ENCODE data around the gene PQBP1.

Gene PQBP1

GRCh38 chrX:48902135-48902534 is 4.4 kb downstream of the PQBP1 start:
- no peak for DNase-seq (ENCODE audit: low read depth)

DNA sequence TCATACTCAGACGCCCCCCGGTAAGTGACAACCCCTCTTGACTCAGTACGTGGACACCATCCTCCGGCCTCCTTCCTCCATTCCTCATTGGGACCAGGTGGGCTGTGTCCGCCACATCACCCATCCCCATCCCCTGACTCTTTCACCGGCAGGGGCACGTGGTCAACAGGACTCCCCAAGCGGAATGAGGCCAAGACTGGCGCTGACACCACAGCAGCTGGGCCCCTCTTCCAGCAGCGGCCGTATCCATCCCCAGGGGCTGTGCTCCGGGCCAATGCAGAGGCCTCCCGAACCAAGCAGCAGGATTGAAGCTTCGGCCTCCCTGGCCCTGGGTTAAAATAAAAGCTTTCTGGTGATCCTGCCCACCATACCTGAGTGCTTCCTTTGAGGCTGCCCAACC is 5.0 kb downstream of the PQBP1 start:
- no peak for DNase-seq (ENCODE audit: low read depth)

DNA sequence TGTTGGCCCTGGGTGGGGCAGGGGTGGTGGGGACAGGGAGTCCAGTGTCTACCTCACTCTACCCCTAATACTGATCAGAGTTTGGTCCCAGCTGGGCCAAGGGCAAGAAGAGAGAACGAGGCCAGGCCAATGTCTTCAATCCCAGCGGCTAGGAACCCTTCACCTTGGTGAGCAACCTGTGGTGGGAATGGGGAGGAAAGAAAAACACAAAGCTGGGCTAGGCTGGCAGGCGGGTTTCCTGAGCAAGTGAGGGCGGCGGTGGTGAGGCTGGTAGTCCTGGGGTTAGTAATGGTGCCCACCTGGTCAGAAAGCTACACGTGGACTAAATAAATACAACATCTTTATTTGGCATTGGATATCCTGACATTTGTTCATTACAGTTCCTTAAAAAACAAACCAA is 5.6 kb downstream of the PQBP1 start:
- no peak for DNase-seq (ENCODE audit: low read depth)

- DNase-seq (ENCODE audit: low read depth) = no peak
These were observed 6.5 kb downstream of the PQBP1 start for GRCh38 chrX:48904180-48904579.

- DNase-seq (ENCODE audit: low read depth) = no peak
These were observed 6.9 kb downstream of the PQBP1 start for GRCh38 chrX:48904626-48905025.

DNA sequence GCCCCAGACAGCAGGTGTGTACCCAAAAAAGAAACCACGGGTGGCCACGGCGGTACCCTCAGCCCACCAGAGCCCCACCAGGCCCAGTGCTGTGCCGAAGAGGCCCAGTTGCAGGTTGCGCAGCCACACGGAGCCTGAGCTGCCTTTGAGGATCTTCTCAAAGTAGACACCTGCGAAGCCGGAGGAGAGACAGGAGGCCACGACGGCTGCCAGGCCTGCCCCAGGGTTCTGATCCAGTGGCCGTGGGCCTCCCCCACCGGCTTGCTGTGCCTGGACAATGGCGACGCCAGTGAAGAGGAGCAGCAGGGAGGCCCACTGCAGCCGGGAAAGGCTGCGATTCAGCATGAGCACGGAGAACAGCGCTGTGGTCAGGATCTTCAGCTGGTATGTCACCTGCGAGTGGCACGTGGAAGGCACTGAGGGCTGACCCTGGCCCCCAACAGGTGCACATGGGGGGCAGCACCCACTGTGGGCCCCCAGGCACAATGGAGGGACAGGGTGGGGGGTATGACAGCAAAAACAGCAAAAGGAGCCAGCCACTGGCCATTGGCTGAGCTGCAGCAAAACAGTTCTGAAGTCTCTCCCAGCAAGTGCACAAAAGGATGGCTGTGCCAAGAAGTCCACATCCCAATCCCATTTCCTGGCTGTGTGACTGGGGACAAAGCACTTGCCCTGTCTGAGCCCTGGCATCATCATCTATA is 7.5 kb downstream of the PQBP1 start:
- no peak for DNase-seq (ENCODE audit: low read depth)

DNA sequence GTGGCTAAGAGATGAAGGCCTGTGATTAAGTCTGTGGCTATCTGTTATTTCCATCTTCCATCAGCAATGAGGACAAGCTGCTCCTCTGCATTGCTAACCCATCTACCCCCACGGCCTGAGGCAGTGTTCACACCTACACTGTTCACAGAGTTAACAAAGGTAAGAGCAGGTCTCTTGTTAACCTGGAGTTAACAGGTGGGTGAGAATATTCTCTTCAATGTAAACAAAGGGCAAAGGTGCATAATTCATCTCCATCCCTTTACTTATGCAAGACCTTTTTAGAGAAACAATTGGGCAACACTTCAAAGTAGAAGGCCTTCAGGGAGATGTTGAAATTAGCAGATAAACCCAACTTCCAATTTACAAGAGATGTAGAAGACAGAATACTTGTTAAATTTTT is 10.9 kb downstream of the PQBP1 start:
- no peak for DNase-seq (ENCODE audit: low read depth)

GRCh38 chrX:48909703-48910294 is 12.1 kb downstream of the PQBP1 start:
- no peak for DNase-seq (ENCODE audit: low read depth)

DNA sequence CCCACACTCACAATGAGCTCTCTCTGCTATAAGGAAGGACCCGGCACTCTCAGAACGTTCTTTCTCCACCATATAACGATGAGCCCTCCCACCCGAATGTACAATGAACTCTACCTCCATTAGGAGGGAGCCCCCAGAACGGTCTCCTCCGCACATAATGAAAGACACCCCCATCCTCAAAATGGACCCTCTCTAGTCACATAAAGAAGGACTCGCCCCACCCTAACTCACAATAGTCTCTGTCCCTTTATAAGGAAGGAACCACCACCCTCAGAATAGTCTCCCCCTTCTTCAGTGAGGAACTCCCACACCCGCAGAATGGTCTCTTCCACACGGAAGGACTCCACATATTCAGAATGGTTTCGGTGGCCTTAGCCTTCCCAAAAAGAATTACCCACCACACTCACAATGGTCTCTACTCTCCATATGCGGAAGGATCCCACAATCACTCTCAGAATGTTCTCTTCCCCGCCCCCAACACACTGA is 13.2 kb downstream of the PQBP1 start:
- DNase-seq (ENCODE audit: low read depth) = no peak

DNA sequence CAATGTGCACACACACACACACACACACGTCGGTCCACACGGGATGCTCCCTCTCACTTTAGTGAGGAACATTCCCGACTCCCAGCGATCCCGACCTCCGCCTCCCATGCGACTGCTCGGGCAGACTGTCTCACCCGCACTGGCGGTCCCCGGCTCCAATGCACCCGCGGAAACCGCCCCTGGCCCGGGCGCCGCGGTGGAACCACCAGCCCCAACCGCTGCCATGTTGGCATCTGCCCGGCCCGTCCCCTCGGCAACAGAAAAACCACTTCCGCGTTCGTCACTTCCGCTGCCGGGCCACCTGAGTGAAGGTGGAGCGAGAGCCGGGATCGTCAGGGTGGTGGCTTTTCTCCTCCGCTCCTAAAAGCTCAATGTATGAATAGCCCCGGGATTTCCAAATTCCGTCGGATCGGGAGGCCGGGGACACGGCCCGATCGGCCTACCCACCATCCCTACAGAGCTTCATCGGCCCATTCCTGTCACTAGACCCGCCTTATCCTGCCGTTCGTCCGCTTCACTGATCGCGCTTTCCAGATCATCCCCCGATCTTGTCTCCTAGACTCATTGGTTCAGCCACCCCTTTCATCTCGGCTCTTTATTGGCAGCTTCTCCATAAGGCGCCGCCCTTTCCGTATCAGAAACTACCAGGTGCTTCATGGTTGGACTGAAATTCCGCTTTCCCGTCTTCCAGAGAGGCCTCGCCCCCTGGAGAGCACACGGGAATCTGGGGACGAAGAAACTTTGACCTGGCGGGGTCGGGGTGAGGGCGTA is 13.9 kb downstream of the PQBP1 start, which contains the start of gene SLC35A2:
SLC35A2 (minus strand) TSS at position 235 of the 771 bp plus-strand sequence; CDS start at position 225, 10 bp downstream.
- peak; percentile 80 for DNase-seq (ENCODE audit: low read depth)

- no peak for DNase-seq (ENCODE audit: low read depth)
These were observed 16.1 kb downstream of the PQBP1 start for GRCh38 chrX:48913605-48914366.

GRCh38 chrX:48914593-48915493 is 17.1 kb downstream of the PQBP1 start:
- DNase-seq (ENCODE audit: low read depth) = no peak

DNA sequence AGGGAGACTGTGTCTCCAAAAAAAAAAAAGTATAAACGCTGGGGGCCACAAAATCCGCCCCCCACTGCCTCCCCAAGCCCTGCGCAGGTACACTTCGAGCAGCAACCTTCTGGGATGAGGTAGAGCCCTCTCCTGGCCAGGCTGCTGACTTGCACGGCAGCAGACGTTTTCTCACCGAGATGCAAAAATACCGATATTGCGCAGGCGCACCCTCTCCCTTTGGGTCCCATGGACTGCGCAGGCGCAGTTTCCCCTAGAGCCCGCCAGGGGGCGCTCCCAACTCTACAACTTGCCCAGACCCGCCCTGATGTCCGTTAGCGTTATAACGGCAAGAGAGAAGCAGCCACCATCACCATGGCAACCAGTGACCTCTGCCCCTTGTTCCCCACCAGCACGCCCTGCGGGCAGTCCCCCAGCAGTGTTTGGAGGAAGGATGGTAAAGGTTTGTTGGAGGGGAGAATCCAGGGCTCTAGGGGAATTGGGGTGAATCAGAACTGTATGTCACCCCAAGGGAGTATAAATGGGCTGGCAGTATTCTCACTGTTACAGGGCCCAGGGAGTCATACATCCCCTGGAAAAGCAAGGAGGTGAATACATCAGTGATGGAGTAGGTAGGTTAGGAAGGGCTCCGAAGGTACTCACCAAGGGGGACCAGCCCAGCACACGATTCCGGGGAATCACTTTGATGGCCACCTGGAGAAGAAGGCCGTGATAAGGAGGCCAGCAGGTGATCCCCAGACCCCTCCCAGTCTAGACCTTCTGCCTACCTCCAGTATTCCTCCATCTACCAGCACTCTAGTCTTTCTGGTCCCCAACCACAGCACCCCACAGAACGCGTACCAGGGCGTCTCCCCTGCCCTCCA is 19.6 kb downstream of the PQBP1 start:
- peak; percentile 79 for DNase-seq (ENCODE audit: low read depth)

DNA sequence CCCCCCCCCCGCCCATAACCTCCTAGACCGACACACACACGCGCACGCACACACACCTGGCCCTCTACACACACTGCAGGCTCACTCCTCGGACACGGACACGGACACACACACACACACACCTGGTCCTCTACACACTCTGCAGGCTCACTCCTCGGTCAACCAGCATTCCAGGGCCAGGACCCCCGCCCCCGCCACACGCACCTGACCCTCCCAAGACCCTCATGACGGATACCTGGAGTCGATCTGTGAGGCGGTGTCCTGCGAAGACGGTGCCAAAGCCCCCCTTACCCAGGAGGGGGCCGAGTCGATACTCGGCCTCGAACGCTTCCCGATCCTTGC is 20.5 kb downstream of the PQBP1 start:
- no peak for DNase-seq (ENCODE audit: low read depth)

DNA sequence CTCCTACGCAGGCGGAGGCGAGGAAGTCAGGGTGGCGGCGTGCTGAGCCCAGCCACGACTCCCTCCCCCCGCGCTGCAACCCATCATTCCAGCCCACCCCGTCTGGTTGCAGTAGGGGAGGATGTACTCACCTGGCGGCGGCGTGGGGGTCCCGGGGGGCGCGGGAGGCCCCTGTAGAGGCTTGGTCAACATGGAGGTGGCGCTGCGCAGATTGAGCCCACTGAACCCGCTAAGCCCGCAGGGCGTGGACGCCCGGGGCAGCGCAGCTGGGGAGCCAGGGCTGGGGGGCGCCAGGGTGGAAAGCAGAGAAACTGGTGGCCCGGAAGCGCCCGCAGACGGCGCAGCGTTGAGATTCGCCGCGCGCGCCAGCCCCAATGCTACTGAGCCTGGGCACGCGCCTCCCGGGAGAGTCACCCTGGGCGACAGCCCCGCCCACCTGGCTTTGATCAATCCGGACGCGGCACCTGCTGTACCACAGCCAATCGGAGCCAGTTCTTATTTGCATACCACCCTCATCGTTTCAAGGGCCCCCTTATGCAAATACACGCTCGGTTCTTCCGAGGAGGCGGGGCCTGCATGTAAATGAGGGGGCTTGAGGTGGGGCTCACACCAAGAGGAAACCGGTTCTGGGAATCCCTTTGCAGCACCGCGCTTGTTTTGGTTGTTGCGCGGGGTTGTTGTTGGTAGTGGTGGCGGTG is 21.1 kb downstream of the PQBP1 start, which contains the start of gene PIM2:
PIM2 (minus strand) TSS at position 382 of the 698 bp plus-strand sequence; CDS start at position 192, 190 bp downstream.
- peak; percentile 88 for DNase-seq (ENCODE audit: low read depth)

- no peak for DNase-seq (ENCODE audit: low read depth)
These were observed 21.7 kb downstream of the PQBP1 start for GRCh38 chrX:48919360-48919841.

DNA sequence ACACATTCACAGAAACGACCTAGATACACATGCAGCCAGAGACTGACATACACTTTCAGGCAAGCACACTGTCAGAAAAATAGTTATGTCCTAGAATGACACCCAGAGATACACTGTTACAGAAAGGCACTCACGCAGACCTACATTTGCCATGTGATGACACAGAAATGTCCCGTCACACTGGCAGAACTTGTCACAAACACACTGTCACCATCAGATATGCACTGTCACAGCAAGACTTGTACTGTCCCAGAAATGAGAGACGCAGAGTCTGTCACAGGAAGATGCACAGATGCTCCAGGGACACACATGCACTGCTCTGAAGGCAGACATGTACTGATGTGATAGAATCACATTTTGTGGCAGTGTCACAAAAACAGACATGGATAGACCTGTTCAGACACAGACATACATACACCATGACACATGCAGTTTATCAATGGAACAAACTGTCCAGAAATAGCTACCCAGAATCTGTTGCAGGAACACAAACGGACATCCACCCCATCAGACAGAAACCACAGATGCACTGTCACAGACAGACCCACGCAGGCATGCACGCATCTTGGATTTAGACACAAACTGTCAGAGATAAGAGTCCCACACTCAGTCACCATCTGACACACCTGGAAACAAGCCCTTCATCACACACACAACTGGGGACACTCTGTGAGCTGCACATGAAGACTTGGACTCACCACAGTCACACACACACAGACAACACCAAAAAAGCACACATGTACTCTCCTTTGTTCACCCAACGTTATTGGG is 22.4 kb downstream of the PQBP1 start:
- DNase-seq (ENCODE audit: low read depth) = no peak

DNA sequence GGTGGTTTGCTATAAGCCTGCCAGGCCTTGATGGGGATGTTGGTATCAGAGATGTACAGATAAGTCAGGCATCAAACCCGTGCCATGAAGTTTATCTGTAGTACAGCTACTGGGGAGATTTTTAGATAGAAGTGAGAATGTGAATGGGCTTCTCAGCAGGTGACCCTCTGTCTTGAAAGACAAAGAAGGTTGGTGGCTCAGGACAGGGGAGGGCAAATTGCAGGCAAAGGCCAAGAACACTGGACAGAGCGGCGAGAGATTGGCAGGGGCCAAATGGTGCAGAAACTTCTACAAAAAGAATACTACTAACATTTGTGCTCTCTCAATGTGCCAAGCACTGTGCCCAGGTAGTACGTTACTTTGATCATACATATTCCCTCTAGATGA is 23.0 kb downstream of the PQBP1 start:
- DNase-seq (ENCODE audit: low read depth) = no peak

DNA sequence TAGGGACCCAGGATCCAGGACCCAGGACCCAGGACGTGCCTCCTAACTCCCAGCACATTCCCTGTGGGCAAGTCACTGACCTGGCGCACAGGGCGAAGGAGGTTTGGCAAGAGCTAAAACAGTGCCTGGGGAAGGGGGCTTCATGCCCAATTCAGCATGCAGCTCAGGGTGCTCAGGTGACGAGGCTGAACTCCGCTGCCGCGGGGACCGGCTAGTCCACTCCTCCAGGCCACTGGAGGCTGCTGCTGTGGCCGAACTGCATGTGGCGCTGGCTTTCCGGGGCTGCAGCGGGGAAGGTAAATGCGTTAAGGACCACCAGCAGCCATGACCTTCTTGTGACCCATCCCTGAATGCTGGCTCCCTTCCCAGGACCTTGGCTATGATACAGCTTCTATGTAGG is 26.0 kb downstream of the PQBP1 start:
- no peak for DNase-seq (ENCODE audit: low read depth)
